NK-92 (cell line): ENCODE data around the gene KLRC4.
"Not testable (repeated sequence)": the region's sequence is repeated elsewhere in the genome, so short reads cannot be mapped to it uniquely, and the experiment has no call there.

Experiments used
- DNase-seq: peaks from one replicate; lab custom pipeline; 2025; ENCODE audit not compliant: unreplicated experiment; lab: John Stamatoyannopoulos, UW

KLRC4 gene

GRCh38 chr12:10409392-10409791 lies at the start of gene KLRC4:
KLRC4 (minus strand) TSS chr12:10409757; CDS start chr12:10409575, 182 bp downstream.
- DNase-seq: no peak

- no peak for DNase-seq
Measured at GRCh38 chr12:10457760-10458159, 48.2 kb upstream of the KLRC4 start.

- DNase-seq: no peak
Measured at GRCh38 chr12:10456856-10457255, 47.3 kb upstream of the KLRC4 start.

- no peak for DNase-seq
Measured at GRCh38 chr12:10455766-10456165, 46.2 kb upstream of the KLRC4 start.

- DNase-seq: no peak
Measured at GRCh38 chr12:10454531-10454930, 45.0 kb upstream of the KLRC4 start.

- DNase-seq: no peak
Measured at GRCh38 chr12:10453156-10453555, 43.6 kb upstream of the KLRC4 start, which contains the start of gene KLRC1. KLRC1 (minus strand) TSS chr12:10453377; CDS start chr12:10451156, 2,221 bp downstream.

GRCh38 chr12:10448236-10448635 lies 38.7 kb upstream of the KLRC4 start:
- DNase-seq: no peak

- DNase-seq: not testable (repeated sequence)
Measured at GRCh38 chr12:10446052-10446451, 36.5 kb upstream of the KLRC4 start.

- DNase-seq: not testable (repeated sequence)
Measured at GRCh38 chr12:10441144-10441543, 31.6 kb upstream of the KLRC4 start.

- not testable (repeated sequence) for DNase-seq
Measured at GRCh38 chr12:10439608-10440274, 30.2 kb upstream of the KLRC4 start.

- not testable (repeated sequence) for DNase-seq
Measured at GRCh38 chr12:10437601-10438000, 28.0 kb upstream of the KLRC4 start.

- not testable (repeated sequence) for DNase-seq
Measured at GRCh38 chr12:10435816-10436215, 26.3 kb upstream of the KLRC4 start, which contains the start of gene KLRC2. KLRC2 (minus strand) TSS chr12:10436010; CDS start chr12:10435986, 24 bp downstream.

- DNase-seq: not testable (repeated sequence)
Measured at GRCh38 chr12:10430623-10431022, 21.1 kb upstream of the KLRC4 start.

- not testable (repeated sequence) for DNase-seq
Measured at GRCh38 chr12:10425938-10426337, 16.4 kb upstream of the KLRC4 start.

GRCh38 chr12:10424260-10424899 lies 14.8 kb upstream of the KLRC4 start:
- not testable (repeated sequence) for DNase-seq

GRCh38 chr12:10422159-10422558 lies 12.6 kb upstream of the KLRC4 start:
- DNase-seq: not testable (repeated sequence)

- DNase-seq: not testable (repeated sequence)
Measured at GRCh38 chr12:10420334-10420733, 10.8 kb upstream of the KLRC4 start, which contains the start of gene KLRC3. KLRC3 (minus strand) TSS chr12:10420595; CDS start chr12:10420550, 45 bp downstream.

- DNase-seq: no peak
Measured at GRCh38 chr12:10408842-10409241, 715 bp downstream of the KLRC4 start.

GRCh38 chr12:10406725-10407124 lies 2.8 kb downstream of the KLRC4 start:
- no peak for DNase-seq

- DNase-seq: no peak
Measured at GRCh38 chr12:10405294-10405693, 4.3 kb downstream of the KLRC4 start.

- no peak for DNase-seq
Measured at GRCh38 chr12:10404798-10405197, 4.8 kb downstream of the KLRC4 start.

- DNase-seq: no peak
Measured at GRCh38 chr12:10400829-10401228, 8.7 kb downstream of the KLRC4 start.
